HG03139 (cell line): Measurements from ENCODE around the gene SLC6A11.

Source experiments
- ATAC-seq: cut with Tn5 transposase; IDR thresholded peaks from one replicate; pipeline ENCODE4 v1.9.1; 2021; ENCODE audit not compliant: unreplicated experiment

The SLC6A11 gene

GRCh38 chr3:10883478-10884234 lies 67.6 kb downstream of the SLC6A11 start:
- ATAC-seq = no peak

GRCh38 chr3:10887015-10887414 lies 71.0 kb downstream of the SLC6A11 start:
- ATAC-seq = no peak

DNA sequence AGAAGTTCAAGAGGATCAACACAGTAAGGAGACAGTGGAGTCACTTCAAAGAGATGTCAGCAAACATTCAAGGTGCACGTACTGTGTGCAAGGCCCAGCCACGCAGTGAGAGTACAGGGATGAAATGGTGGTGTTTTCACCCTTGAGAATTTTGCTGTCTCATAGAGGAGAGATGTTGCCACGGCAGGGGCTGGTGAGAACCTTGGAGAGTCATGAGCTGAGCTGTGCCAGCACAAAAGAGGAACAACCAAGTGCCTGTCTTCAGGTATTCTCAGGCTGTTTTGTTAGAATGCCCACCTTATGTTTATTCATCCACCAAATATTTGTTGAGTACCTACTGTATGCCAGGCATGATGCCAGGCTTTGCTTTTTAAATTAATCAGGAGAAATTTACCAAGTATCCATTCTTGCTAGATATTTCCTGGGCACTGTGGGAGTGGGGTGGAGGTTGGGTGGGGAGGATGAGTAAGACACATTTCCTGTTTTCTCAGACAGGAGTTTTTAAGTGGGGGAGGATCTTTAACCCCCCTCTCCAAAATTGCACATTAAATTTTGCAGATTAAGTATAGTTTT lies 72.6 kb downstream of the SLC6A11 start:
- no peak for ATAC-seq

DNA sequence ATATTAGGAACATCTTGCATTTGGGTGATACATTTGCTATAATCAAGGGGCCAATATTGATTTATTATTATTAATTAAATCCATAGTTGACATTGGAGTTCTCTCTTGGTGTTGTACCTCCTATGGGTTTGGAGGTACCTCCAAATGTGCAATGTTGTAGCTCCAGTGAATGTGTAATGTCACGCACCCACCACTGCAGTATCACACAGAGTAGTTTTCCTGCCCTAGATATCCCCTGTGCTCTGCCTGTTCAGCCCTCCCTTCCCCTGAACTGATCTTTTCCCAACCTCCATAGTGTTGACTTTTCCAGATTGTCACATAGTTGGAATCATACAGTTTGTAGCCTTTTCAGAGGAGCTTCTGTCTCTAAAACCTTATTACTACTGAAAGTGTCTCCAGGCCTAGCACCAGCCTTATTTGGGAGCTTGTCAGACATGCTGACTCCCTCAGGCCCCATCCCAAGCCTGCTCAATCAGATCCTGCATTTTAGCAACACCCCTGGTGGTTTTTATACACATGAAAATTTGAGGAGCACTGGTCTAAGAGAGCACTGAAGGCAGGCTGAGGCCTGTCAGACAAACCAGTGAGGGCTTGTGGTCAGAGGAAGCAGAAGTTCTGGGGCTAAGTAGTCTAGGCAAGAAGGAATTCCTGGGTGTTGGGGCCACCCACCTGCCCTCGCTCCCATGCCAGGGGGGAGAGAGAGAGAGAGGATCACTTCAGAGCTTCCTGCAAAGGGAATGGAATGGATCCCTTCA lies 73.4 kb downstream of the SLC6A11 start:
- ATAC-seq = no peak

GRCh38 chr3:10890665-10891064 lies 74.6 kb downstream of the SLC6A11 start:
- ATAC-seq = no peak

DNA sequence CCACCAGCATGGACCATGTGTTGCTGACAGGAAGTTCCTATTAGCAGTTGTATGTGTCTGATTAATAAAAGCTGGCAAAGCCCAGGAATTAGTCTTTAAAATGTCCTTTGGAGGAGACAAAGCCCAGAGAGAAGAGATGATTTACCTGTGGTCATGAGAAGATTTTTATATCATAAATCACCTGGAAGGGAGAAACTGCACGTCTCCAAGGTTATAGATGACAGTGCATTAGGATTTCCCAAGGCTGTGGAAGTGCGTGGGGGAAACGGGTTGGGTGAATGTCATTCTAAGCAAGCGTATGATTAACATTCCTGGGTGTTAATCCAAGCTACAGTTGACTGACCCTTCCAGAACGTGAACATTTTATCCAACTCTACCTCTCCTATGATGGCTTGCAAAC lies 76.6 kb downstream of the SLC6A11 start:
- ATAC-seq = no peak

DNA sequence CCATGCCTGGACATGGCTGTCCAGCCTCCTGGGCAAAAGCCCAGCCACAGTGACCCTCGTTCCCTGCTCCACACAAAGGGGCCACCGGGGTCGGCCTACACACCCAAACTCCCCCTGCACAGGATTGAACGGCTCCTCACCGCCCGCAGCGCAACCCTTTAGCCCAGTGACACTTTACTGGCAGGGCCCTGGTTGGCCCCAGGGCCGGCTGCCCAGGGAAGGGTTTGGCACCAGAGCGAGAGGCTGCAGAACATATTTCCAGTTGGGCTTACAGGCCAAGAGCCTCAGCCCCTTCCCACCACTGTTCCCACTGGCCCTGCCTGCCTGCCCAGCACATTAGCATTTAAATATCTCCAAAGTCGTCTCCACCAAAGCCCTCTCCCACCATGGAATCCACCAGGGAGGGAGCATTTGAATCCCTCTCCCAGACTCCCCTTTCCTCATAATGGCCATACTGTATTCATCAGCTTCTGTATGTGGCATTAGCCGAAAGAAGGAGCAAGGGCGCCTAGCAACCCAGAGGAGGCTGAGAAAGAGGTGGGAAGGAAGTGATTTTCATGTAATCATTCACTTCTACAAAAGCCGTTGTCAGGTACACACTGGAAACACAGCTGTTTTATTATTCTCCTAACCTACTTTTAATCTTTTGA lies 85.4 kb downstream of the SLC6A11 start:
- ATAC-seq = no peak

GRCh38 chr3:10907262-10907661 lies 91.2 kb downstream of the SLC6A11 start:
- ATAC-seq = no peak

DNA sequence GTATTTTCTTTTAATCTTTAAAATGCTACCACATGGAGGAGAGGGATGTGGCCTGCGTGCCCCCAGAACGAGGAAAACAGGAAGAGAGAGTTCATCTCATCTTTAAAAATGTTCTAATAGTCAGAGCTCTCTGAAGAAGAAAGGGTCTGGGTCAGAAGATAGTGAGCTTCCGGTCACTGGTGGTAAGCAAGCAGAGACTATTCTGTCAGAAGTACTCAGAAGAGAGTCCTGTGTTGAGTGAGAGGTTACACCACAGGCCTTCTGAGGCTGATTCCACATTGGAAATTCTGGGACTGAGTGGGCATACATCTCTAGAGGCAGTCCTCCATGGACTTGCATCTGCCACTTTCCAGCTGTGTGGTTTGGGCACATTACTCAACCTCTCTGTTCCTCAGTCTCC lies 94.3 kb downstream of the SLC6A11 start:
- no peak for ATAC-seq

DNA sequence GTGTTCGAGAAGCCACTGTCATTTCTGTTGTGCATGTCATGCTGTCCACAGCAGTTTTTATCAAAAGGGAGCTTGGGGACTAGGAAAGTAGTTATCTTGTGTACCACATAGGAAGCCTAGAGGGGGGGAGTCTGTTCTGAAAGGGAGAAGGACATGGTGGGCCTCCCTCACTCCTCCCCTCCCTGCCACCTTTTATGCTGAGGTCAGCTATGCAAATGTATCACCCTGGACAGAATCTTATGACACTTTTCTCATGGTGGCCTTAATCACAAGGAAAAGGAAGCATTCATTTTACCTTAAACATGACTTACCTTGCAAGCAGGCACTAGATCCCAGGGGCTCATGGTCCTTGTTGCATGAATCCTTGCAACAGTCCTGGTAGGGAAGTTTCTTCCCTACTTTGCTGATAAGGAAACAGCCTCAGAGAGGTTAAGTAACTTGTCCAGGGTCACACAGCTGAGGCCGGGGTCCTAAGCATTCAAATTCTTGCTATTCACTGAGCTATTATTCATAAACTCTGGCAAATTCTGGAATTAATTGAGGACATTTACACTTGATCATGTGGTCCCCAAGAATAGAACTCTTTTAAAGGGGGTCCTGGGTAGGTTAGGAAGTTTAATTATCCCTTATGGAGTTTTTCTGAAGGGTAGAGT lies 95.4 kb downstream of the SLC6A11 start:
- ATAC-seq = no peak

DNA sequence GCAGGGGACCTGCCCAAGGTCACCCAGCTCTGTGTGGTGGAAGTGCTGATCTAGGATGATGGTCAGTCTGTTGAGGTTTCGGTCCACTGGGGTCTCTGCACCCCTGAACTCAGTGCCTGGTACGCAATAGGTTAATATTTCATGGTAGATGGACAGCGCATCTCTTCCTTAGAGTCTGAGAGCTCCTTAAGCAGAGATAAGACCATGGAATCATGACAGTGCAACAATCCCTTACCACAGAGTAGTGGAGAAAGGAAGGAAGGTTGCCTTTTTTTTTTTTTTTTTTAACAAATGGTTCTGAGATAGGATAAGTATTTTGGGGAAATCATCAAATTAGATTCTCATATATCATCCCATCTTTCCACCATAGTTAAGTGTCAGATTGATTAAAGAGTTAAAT lies 96.8 kb downstream of the SLC6A11 start:
- no peak for ATAC-seq

- ATAC-seq = no peak
Observed at GRCh38 chr3:10915376-10915775, 99.3 kb downstream of the SLC6A11 start.

- ATAC-seq = no peak
Observed at GRCh38 chr3:10917176-10917575, 101.1 kb downstream of the SLC6A11 start.

DNA sequence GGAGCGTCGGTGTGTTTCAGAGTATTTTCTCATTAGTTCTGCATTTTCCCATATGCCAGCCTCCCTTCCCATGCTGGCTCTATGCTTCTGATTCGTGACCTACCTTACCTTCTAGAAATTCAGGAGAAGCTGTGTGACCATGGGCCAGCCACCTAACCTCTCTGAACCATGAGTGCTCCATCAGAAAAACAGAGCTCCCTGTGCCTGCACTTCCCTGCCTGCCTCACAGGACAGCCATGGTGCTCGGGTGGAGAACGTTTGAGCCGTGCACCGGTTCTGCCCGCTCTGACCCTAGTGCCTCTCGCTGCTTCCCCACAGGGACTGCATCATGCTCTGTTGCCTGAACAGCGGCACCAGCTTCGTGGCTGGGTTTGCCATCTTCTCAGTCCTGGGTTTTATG lies 102.0 kb downstream of the SLC6A11 start:
- no peak for ATAC-seq

DNA sequence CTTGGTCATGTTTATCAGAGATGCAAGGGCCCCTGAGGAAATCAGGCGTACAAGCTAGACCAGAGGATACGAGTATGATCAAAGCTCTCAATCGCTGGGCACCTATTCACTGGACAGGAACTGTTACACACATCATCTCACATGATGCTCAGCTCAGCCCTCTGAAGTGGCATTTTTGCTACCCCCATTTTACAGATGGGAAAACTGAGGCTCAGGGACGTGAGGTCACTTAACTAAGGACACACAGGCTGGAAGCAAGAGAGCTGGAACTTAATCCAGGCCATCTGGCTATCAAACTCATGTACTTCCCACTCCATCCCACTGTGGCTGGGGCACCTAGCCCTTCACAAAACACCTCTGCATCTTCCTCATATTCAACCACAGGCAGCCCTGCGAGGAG lies 103.6 kb downstream of the SLC6A11 start:
- no peak for ATAC-seq

GRCh38 chr3:10925436-10926255 lies 109.6 kb downstream of the SLC6A11 start:
- no peak for ATAC-seq

- ATAC-seq = no peak
Observed at GRCh38 chr3:10926256-10926810, 110.3 kb downstream of the SLC6A11 start.

- ATAC-seq = no peak
Observed at GRCh38 chr3:10926811-10927521, 110.9 kb downstream of the SLC6A11 start.

- ATAC-seq = no peak
Observed at GRCh38 chr3:10927551-10927950, 111.5 kb downstream of the SLC6A11 start.
